Measurements from ENCODE around the gene PABPC3. TPM values are rescaled to one million over a fixed set of nuclear protein-coding genes. Genes with fewer than 3 reads are reported as not detected.

PABPC3 gene
- total RNA-seq, 1 experiment from 2014 or later: 0.39 TPM

DNA sequence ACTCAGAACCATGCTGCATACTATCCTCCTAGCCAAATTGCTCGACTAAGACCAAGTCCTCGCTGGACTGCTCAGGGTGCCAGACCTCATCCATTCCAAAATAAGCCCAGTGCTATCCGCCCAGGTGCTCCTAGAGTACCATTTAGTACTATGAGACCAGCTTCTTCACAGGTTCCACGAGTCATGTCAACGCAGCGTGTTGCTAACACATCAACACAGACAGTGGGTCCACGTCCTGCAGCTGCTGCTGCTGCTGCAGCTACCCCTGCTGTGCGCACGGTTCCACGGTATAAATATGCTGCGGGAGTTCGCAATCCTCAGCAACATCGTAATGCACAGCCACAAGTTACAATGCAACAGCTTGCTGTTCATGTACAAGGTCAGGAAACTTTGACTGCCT lies 1.5 kb downstream of the PABPC3 start:
- Histone ChIP-seq H3K4me2 (no peak overlapping the region), H3K27ac (no peak overlapping the region), H3K36me3 (ENCODE audit: low read depth) (no peaks in the 10 kb centered on the region), H3K4me1 (replicated peaks; ENCODE audit: insufficient read depth) (no peaks in the 10 kb centered on the region), H3K27me3 (ENCODE audit: insufficient read depth, low read depth) (peaks cover 27% of the 10 kb centered on the region), H4K20me1 (ENCODE audit: insufficient read depth) (no peaks in the 10 kb centered on the region), H3K9me3 (ENCODE audit: insufficient read depth, low read depth) (no peaks in the 10 kb centered on the region), H2AFZ (no peak overlapping the region), H3F3A (ENCODE audit: insufficient read depth, low read depth) (no peaks in the 10 kb centered on the region), H3K4me3 (no peak overlapping the region), H3K79me2 (ENCODE audit: low read depth) (no peaks in the 10 kb centered on the region), H3K9me2 (ENCODE audit: insufficient read depth) (no peaks in the 10 kb centered on the region)
- ChIA-PET POLR2A (ENCODE audit: unreplicated experiment) (no interaction called here), CTCF (no interaction called here)
- no TSS peak for BruUV-seq (replicated peaks)
- intact Hi-C loops (cut with micrococcal nuclease; ENCODE audit: unreplicated experiment): no loop called here
- TF ChIP-seq, protein P1, sequence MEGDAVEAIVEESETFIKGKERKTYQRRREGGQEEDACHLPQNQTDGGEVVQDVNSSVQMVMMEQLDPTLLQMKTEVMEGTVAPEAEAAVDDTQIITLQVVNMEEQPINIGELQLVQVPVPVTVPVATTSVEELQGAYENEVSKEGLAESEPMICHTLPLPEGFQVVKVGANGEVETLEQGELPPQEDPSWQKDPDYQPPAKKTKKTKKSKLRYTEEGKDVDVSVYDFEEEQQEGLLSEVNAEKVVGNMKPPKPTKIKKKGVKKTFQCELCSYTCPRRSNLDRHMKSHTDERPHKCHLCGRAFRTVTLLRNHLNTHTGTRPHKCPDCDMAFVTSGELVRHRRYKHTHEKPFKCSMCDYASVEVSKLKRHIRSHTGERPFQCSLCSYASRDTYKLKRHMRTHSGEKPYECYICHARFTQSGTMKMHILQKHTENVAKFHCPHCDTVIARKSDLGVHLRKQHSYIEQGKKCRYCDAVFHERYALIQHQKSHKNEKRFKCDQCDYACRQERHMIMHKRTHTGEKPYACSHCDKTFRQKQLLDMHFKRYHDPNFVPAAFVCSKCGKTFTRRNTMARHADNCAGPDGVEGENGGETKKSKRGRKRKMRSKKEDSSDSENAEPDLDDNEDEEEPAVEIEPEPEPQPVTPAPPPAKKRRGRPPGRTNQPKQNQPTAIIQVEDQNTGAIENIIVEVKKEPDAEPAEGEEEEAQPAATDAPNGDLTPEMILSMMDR (conservative IDR thresholded peaks at IDR 0.05): no peak
- TF ChIP-seq EZH2 (IDR thresholded peaks at IDR 0.05; ENCODE audit: low read depth): no peak
- DNase-seq: no peak

DNA sequence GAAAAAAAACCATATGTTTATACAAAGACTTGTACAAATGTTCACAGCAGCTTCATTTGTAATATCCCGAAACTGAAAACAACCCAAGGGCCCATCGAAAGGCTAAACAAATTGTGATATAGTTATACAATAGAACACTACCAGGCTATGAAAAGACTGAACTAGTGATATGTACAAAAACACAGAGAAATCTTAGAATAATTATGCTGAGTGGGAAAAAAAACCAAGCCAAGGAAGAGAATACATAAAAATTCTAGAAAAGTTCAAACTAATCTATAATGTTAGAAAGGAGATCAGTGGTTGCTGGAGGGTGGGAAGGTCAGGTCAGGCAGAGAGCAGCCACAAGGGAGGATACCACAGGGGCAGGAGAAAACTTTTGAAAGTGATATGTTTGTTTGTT lies 7.8 kb downstream of the PABPC3 start:
- H2AFZ ChIP-seq: no peak overlapping the region
- no peaks in the 10 kb centered on the region for H3K9me2 ChIP-seq (ENCODE audit: insufficient read depth)
- CTCF ChIA-PET: interaction anchor here (0.6 kb wide), 1 partner anchor 624 kb away, joined by 3 read pairs; no protein-coding TSS in a partner anchor
- H3K4me2 ChIP-seq: no peak overlapping the region
- TF ChIP-seq, protein P1 (conservative IDR thresholded peaks at IDR 0.05): no peak
- no peak for TF ChIP-seq EZH2 (IDR thresholded peaks at IDR 0.05; ENCODE audit: low read depth)
- POLR2A ChIA-PET (ENCODE audit: unreplicated experiment): no interaction called here
- no peak overlapping the region for H3K4me3 ChIP-seq
- no TSS peak for BruUV-seq (replicated peaks)
- H3F3A ChIP-seq (ENCODE audit: insufficient read depth, low read depth): no peaks in the 10 kb centered on the region
- no peak for DNase-seq
- H3K9me3 ChIP-seq (ENCODE audit: insufficient read depth, low read depth): no peaks in the 10 kb centered on the region
- H3K4me1 ChIP-seq (replicated peaks; ENCODE audit: insufficient read depth): no peaks in the 10 kb centered on the region
- H3K27me3 ChIP-seq (ENCODE audit: insufficient read depth, low read depth): peaks cover 41% of the 10 kb centered on the region
- H3K36me3 ChIP-seq (ENCODE audit: low read depth): no peaks in the 10 kb centered on the region
- no peaks in the 10 kb centered on the region for H4K20me1 ChIP-seq (ENCODE audit: insufficient read depth)
- no peak overlapping the region for H3K27ac ChIP-seq
- intact Hi-C loops (cut with micrococcal nuclease; ENCODE audit: unreplicated experiment): no loop called here
- no peaks in the 10 kb centered on the region for H3K79me2 ChIP-seq (ENCODE audit: low read depth)

DNA sequence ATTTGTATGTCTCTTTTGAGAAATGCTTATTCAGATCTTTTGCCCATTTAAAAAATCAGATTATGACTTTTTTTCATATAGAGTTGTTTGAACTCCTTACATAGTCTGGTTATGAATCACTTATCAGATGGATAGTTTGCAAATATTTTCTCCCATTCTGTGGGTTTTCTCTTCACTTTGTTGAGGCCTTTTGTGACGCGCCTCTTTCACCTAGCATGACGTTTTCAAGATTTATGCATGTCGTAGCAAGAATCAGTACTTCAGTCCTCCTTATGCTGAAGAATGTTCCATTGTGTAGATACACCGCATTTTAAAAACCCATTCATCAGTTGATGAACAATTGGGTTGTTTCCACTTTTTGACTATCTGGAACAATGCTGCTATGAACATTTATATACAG lies 13.4 kb downstream of the PABPC3 start:
- peaks cover 46% of the 10 kb centered on the region for H3K27me3 ChIP-seq (ENCODE audit: insufficient read depth, low read depth)
- no peaks in the 10 kb centered on the region for H3K36me3 ChIP-seq (ENCODE audit: low read depth)
- no peaks in the 10 kb centered on the region for H4K20me1 ChIP-seq (ENCODE audit: insufficient read depth)
- H3K27ac ChIP-seq: no peak overlapping the region
- intact Hi-C loops (cut with micrococcal nuclease; ENCODE audit: unreplicated experiment): no loop called here
- no peak for TF ChIP-seq EZH2 (IDR thresholded peaks at IDR 0.05; ENCODE audit: low read depth)
- TF ChIP-seq, protein P1 (conservative IDR thresholded peaks at IDR 0.05): no peak
- H2AFZ ChIP-seq: no peak overlapping the region
- H3K79me2 ChIP-seq (ENCODE audit: low read depth): no peaks in the 10 kb centered on the region
- no peak overlapping the region for H3K4me3 ChIP-seq
- no peaks in the 10 kb centered on the region for H3F3A ChIP-seq (ENCODE audit: insufficient read depth, low read depth)
- H3K4me2 ChIP-seq: no peak overlapping the region
- no peak for DNase-seq
- no TSS peak for BruUV-seq (replicated peaks)
- no peaks in the 10 kb centered on the region for H3K4me1 ChIP-seq (replicated peaks; ENCODE audit: insufficient read depth)
- no peaks in the 10 kb centered on the region for H3K9me2 ChIP-seq (ENCODE audit: insufficient read depth)
- H3K9me3 ChIP-seq (ENCODE audit: insufficient read depth, low read depth): no peaks in the 10 kb centered on the region
- ChIA-PET CTCF (no interaction called here), POLR2A (ENCODE audit: unreplicated experiment) (no interaction called here)

All from PC-9 (cell line).